Measurements from ENCODE around the gene MIDN.

GRCh38 chr19:1258163-1258492 lies 9.7 kb downstream of the MIDN start:
- TF ChIP-seq POLR2A (IDR thresholded peaks at IDR 0.05; ENCODE audit: low read length) (no peak), GATA1 (IDR thresholded peaks at IDR 0.05; ENCODE audit: low read depth, low read length) (no peak)
